HepG2 (cell line): ENCODE data around the gene PDIK1L. TPM values are rescaled to one million over a fixed set of nuclear protein-coding genes. Genes with fewer than 3 reads are reported as not detected.

Source experiments
- ATAC-seq: fragments of 200-7000 bp; cut with Tn5 transposase; 3 replicates; pipeline ENCODE4 v1.9.1; 2020; ENCODE audit warnings: mild to moderate bottlenecking, moderate library complexity
- BruUV-seq: library from RNA; stranded (reverse); fragments of 400-500 nt; replicated peaks from 2 replicates; lab custom pipeline; 2021; lab: Mats Ljungman, UMichigan
- CTCF ChIA-PET: fragments of 300-600 bp; formaldehyde crosslinking; extraction: SDS; loops from one replicate; lab custom pipeline; 2021; ENCODE audit warnings: low total read pairs, inconsistent platforms, low intra/inter-chr PET ratio; lab: Yijun Ruan, JAX
- POLR2A ChIA-PET: fragments of 350-600 bp; sonication (Branson Sonifier 250); formaldehyde crosslinking; loops from one replicate; lab custom pipeline; 2020; ENCODE audit warnings: antibody characterized with exemption, inconsistent platforms; lab: Yijun Ruan, JAX
- DNase-seq: peaks from one replicate; pipeline ENCODE4 v3.0.0-alpha.2; 2015; ENCODE audit warnings: low spot score
- FAIRE-seq: peaks from 3 replicates; lab custom pipeline; 2011; peaks lifted over from hg19 to GRCh38; lab: Jason Lieb, UNC
- H2AFZ ChIP-seq: one replicate; pipeline ENCODE4 v1.6.1; 2011; ENCODE audit warnings: low read length, inconsistent platforms
- H3K27ac ChIP-seq: fragments of 300-600 bp; 3 replicates; pipeline ENCODE4 v1.8.0; 2011; ENCODE audit warnings: mixed run types, mild to moderate bottlenecking, mixed read lengths, low read length, inconsistent platforms; ENCODE audit not compliant: insufficient read depth; ENCODE audit errors: extremely low read length
- H3K27me3 ChIP-seq, 2 experiments: fragments of 200-600 bp in 1 of 2; 2 replicates in 1 of 2; 3 replicates in 1 of 2; pipeline versions ENCODE4 v1.6.0 to v1.8.0; 2011; ENCODE audit warnings: low read length in 2 of 2, mild to moderate bottlenecking in 2 of 2, moderate library complexity in 2 of 2, inconsistent platforms in 1 of 2; ENCODE audit not compliant: insufficient read depth in 2 of 2, control insufficient read depth in 1 of 2
- H3K36me3 ChIP-seq, 2 experiments: fragments of 200-600 bp in 1 of 2; replicated peaks in 1 of 2; 2 replicates in 1 of 2; 3 replicates in 1 of 2; pipeline versions ENCODE4 v1.5.1 to v1.8.0; 2011; ENCODE audit warnings: low read length in 2 of 2, inconsistent platforms in 1 of 2; ENCODE audit not compliant: insufficient read depth in 2 of 2, control insufficient read depth in 1 of 2
- H3K4me1 ChIP-seq: 2 replicates; pipeline ENCODE4 v1.5.1; 2012; ENCODE audit warnings: low read length, inconsistent platforms; ENCODE audit not compliant: insufficient read depth
- H3K4me2 ChIP-seq: 2 replicates; pipeline ENCODE4 v1.6.0; 2011; ENCODE audit warnings: low read depth, low read length, inconsistent platforms
- H3K4me3 ChIP-seq, 3 experiments: fragments of 200-600 bp in 1 of 3; sonication (generic), shearing (Covaris generic) in 1 of 3; replicated peaks in 1 of 3; 2 replicates each; pipeline ENCODE4 v1.5.1; 2011 to 2016; ENCODE audit warnings: low read length in 3 of 3, inconsistent platforms in 2 of 3, low read depth in 2 of 3, mild to moderate bottlenecking in 2 of 3, control low read depth in 1 of 3, mixed read lengths in 1 of 3; ENCODE audit not compliant: insufficient read depth in 1 of 3
- H3K79me2 ChIP-seq: one replicate; pipeline ENCODE4 v1.6.1; 2011; ENCODE audit warnings: low read length, inconsistent platforms; ENCODE audit not compliant: insufficient read depth
- H3K9ac ChIP-seq: 2 replicates; pipeline ENCODE4 v1.6.0; 2011; ENCODE audit warnings: mild to moderate bottlenecking, low read depth, low read length, inconsistent platforms; ENCODE audit not compliant: insufficient read depth
- H3K9me3 ChIP-seq: 2 replicates; pipeline ENCODE4 v1.5.1; 2012; ENCODE audit warnings: mild to moderate bottlenecking, low read length
- H4K20me1 ChIP-seq: 2 replicates; pipeline ENCODE4 v1.6.0; 2011; ENCODE audit warnings: inconsistent platforms, mild to moderate bottlenecking, low read length, moderate library complexity; ENCODE audit not compliant: insufficient read depth
- KLF11 ChIP-seq: IDR thresholded peaks from 2 replicates; pipeline ENCODE4 v1.6.1; 2016; ENCODE audit warnings: missing compliant biosample characterization
- MAZ ChIP-seq, 2 experiments: sonication (generic) in 1 of 2; formaldehyde crosslinking in 1 of 2; IDR thresholded peaks; 2 replicates each; pipeline versions ENCODE4 v1.5.0 to v1.6.1; 2012 to 2020; ENCODE audit warnings: low read depth in 2 of 2, mild to moderate bottlenecking in 2 of 2, borderline replicate concordance in 1 of 2, improper control_type of control experiment in 1 of 2, low read length in 1 of 2, missing genetic modification reagents in 1 of 2, moderate library complexity in 1 of 2
- PITX1 ChIP-seq: sonication (generic); formaldehyde crosslinking; IDR thresholded peaks from 2 replicates; pipeline ENCODE4 v1.5.1; 2020; ENCODE audit warnings: mild to moderate bottlenecking, missing genetic modification reagents
- POGZ ChIP-seq: sonication (generic); formaldehyde crosslinking; IDR thresholded peaks from 2 replicates; pipeline ENCODE4 v1.4.0; 2020; ENCODE audit warnings: mild to moderate bottlenecking, missing genetic modification reagents
- RFX1 ChIP-seq: fragments of 450-650 bp; IDR thresholded peaks from 2 replicates; pipeline ENCODE4 v1.6.1; 2017
- ZFAT ChIP-seq: sonication (generic); formaldehyde crosslinking; conservative IDR thresholded peaks from 2 replicates; pipeline ENCODE4 v1.8.1; 2023; ENCODE audit warnings: missing genetic modification reagents, inconsistent platforms
- ZFP1 ChIP-seq: IDR thresholded peaks from 2 replicates; pipeline ENCODE4 v1.6.1; 2016
- ZNF143 ChIP-seq: sonication (generic); formaldehyde crosslinking; IDR thresholded peaks from 2 replicates; pipeline ENCODE4 v1.4.0; 2020; ENCODE audit warnings: missing genetic modification reagents
- ZNF556 ChIP-seq: sonication (generic); formaldehyde crosslinking; IDR thresholded peaks from 2 replicates; pipeline ENCODE4 v1.4.0; 2020; ENCODE audit warnings: mild to moderate bottlenecking, missing genetic modification reagents, borderline replicate concordance
- ZSCAN31 ChIP-seq: sonication (generic); formaldehyde crosslinking; IDR thresholded peaks from 2 replicates; pipeline ENCODE4 v1.5.0; 2020; ENCODE audit warnings: low read depth, mild to moderate bottlenecking, missing genetic modification reagents
- WGBS: methylation state at CpG from one replicate; pipeline ENCODE4 v1.1.6; 2017; ENCODE audit warnings: low lambda C conversion rate; 5-methylcytosine and 5-hydroxymethylcytosine counted together
- in situ Hi-C: cut with HindIII; loops from 2 replicates; pipeline ENCODE4 v1.10.0; 2017; ENCODE audit warnings: low pct_unique_long_range_greater_than_20kb; ENCODE audit not compliant: extremely low pct_ligation_motif_present
- intact Hi-C: fragments of 100-400 bp; cut with micrococcal nuclease; formaldehyde crosslinking; loops from one replicate; pipeline ENCODE4 v1.10.0; 2022; ENCODE audit not compliant: unreplicated experiment
- polyA plus RNA-seq, 8 experiments: library from polyadenylated mRNA; depleted of rRNA in 3 of 8; stranded (reverse) in 7 of 8; unstranded in 1 of 8; fragments of >200 nt; fragmentation: Illumina TruSeq in 4 of 8; extraction: Trizol in 4 of 8; gene quantifications; 2 replicates each; pipeline versions ENCODE4 v1.2.1 to v1.2.3, GENCODE V29; 2011 to 2016; ENCODE audit warnings: low read depth in 4 of 8, missing spikeins in 1 of 8, mixed read lengths in 1 of 8; ENCODE audit not compliant: insufficient read depth in 1 of 8
- total RNA-seq, 5 experiments: library from RNA; depleted of rRNA; stranded (reverse); fragments of >200 nt; fragmentation: Illumina TruSeq; extraction: Trizol; gene quantifications; 2 replicates each; pipeline ENCODE4 v1.2.3, GENCODE V29; 2016; ENCODE audit warnings: low read depth in 1 of 5
- TF ChIP-seq, protein P1 (sequence below): sonication (generic); formaldehyde crosslinking; IDR thresholded peaks from 2 replicates; pipeline ENCODE4 v1.4.0; 2020; ENCODE audit warnings: low read depth, missing genetic modification reagents
- TF ChIP-seq, protein P2 (sequence below): IDR thresholded peaks from 2 replicates; pipeline ENCODE4 v1.6.1; 2016; ENCODE audit warnings: mild to moderate bottlenecking
- TF ChIP-seq, protein P3 (sequence below): sonication (generic); formaldehyde crosslinking; IDR thresholded peaks from 2 replicates; pipeline ENCODE4 v1.9.0; 2021; ENCODE audit warnings: missing genetic modification reagents, mild to moderate bottlenecking, borderline replicate concordance
- TF ChIP-seq, protein P4 (sequence below): sonication (generic); formaldehyde crosslinking; IDR thresholded peaks from 2 replicates; pipeline ENCODE4 v1.4.0; 2020; ENCODE audit warnings: missing genetic modification reagents, mild to moderate bottlenecking, borderline replicate concordance

Gene PDIK1L
- total and polyA plus RNA-seq, 2 of the 13 experiments (the other 11 are each of a cell fraction or from before 2014, with no cell fraction given) = 1.9 to 4.6 TPM

DNA sequence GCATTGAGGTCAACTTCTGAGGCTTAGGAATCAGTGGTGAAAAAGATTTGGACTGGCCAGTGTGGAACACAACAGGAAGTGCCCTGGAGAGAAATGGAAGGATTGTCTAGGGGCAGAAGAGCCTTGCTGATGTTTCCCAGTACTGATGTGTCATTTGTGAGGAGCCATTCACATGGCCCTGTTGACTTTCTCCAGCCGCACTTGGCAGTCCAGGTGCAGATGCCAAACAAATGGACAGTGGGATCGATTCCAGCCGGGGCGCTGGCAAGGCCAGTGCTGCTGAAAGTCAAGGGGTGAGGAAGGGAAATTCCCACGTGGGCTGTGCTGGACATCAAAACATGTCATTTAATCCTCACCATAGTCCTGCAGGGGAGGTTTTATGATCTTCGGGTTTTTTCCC lies 39.3 kb upstream of the PDIK1L start:
- Histone ChIP-seq H3K27me3 (peaks cover 2 to 31% of the 10 kb centered on the region in 2 experiments; a peak in 3 of 5 replicates), H3K9ac (no peak overlapping the region), H3K4me1 (0 out of 2 replicates have a peak, but pooled peaks cover 7% of the 10 kb centered on the region), H3K27ac (no peak overlapping the region), H3K4me2 (no peak overlapping the region), H2AFZ (no peak overlapping the region), H3K79me2 (no peaks in the 10 kb centered on the region), H4K20me1 (no peaks in the 10 kb centered on the region), H3K36me3 (no peaks in the 10 kb centered on the region), H3K4me3 (no peak overlapping the region), H3K9me3 (no peaks in the 10 kb centered on the region)
- in situ Hi-C loops (no loop called here), intact Hi-C loops (no loop called here)
- CTCF ChIA-PET = no interaction called here
- POLR2A ChIA-PET = no interaction called here
- BruUV-seq = no TSS peak
- 0% methylated on average over 5 of the region's 6 CpGs for WGBS
- no peak for FAIRE-seq
- DNase-seq = no peak
- ATAC-seq = no peak
- TF ChIP-seq, protein P1, sequence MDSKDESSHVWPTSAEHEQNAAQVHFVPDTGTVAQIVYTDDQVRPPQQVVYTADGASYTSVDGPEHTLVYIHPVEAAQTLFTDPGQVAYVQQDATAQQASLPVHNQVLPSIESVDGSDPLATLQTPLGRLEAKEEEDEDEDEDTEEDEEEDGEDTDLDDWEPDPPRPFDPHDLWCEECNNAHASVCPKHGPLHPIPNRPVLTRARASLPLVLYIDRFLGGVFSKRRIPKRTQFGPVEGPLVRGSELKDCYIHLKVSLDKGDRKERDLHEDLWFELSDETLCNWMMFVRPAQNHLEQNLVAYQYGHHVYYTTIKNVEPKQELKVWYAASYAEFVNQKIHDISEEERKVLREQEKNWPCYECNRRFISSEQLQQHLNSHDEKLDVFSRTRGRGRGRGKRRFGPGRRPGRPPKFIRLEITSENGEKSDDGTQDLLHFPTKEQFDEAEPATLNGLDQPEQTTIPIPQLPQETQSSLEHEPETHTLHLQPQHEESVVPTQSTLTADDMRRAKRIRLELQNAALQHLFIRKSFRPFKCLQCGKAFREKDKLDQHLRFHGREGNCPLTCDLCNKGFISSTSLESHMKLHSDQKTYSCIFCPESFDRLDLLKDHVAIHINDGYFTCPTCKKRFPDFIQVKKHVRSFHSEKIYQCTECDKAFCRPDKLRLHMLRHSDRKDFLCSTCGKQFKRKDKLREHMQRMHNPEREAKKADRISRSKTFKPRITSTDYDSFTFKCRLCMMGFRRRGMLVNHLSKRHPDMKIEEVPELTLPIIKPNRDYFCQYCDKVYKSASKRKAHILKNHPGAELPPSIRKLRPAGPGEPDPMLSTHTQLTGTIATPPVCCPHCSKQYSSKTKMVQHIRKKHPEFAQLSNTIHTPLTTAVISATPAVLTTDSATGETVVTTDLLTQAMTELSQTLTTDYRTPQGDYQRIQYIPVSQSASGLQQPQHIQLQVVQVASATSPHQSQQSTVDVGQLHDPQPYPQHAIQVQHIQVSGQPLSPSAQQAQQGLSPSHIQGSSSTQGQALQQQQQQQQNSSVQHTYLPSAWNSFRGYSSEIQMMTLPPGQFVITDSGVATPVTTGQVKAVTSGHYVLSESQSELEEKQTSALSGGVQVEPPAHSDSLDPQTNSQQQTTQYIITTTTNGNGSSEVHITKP (CRISPR knock-in tag) = no peak
- TF ChIP-seq ZFP1 (CRISPR knock-in tag) (no peak), MAZ (IDR thresholded peaks at IDR 0.05; ENCODE audit: borderline replicate concordance, low read depth, low read length) (no peak), MAZ (CRISPR knock-in tag; IDR thresholded peaks at IDR 0.05; ENCODE audit: low read depth) (no peak), PITX1 (CRISPR knock-in tag) (no peak), ZNF556 (CRISPR knock-in tag) (no peak), KLF11 (no peak), POGZ (no peak), ZSCAN31 (no peak), ZFAT (no peak), ZNF143 (no peak), RFX1 (no peak)
- TF ChIP-seq, protein P2, sequence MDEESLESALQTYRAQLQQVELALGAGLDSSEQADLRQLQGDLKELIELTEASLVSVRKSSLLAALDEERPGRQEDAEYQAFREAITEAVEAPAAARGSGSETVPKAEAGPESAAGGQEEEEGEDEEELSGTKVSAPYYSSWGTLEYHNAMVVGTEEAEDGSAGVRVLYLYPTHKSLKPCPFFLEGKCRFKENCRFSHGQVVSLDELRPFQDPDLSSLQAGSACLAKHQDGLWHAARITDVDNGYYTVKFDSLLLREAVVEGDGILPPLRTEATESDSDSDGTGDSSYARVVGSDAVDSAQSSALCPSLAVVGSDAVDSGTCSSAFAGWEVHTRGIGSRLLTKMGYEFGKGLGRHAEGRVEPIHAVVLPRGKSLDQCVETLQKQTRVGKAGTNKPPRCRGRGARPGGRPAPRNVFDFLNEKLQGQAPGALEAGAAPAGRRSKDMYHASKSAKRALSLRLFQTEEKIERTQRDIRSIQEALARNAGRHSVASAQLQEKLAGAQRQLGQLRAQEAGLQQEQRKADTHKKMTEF (CRISPR knock-in tag) = no peak
- TF ChIP-seq, protein P3, sequence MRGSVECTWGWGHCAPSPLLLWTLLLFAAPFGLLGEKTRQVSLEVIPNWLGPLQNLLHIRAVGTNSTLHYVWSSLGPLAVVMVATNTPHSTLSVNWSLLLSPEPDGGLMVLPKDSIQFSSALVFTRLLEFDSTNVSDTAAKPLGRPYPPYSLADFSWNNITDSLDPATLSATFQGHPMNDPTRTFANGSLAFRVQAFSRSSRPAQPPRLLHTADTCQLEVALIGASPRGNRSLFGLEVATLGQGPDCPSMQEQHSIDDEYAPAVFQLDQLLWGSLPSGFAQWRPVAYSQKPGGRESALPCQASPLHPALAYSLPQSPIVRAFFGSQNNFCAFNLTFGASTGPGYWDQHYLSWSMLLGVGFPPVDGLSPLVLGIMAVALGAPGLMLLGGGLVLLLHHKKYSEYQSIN (CRISPR knock-in tag) = no peak
- TF ChIP-seq, protein P4, sequence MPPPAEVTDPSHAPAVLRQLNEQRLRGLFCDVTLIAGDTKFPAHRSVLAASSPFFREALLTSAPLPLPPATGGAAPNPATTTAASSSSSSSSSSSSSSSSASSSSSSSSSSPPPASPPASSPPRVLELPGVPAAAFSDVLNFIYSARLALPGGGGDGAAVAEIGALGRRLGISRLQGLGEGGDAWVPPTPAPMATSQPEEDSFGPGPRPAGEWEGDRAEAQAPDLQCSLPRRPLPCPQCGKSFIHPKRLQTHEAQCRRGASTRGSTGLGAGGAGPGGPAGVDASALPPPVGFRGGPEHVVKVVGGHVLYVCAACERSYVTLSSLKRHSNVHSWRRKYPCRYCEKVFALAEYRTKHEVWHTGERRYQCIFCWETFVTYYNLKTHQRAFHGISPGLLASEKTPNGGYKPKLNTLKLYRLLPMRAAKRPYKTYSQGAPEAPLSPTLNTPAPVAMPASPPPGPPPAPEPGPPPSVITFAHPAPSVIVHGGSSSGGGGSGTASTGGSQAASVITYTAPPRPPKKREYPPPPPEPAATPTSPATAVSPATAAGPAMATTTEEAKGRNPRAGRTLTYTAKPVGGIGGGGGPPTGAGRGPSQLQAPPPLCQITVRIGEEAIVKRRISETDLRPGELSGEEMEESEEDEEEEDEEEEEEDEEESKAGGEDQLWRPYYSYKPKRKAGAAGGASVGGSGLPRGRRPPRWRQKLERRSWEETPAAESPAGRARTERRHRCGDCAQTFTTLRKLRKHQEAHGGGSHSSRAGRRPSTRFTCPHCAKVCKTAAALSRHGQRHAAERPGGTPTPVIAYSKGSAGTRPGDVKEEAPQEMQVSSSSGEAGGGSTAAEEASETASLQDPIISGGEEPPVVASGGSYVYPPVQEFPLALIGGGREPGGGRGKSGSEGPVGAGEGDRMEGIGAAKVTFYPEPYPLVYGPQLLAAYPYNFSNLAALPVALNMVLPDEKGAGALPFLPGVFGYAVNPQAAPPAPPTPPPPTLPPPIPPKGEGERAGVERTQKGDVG (CRISPR knock-in tag) = no peak
